VCaP (cell line): ENCODE measurements around the gene RTKN2.

ENCODE experiments used
- H3K27ac ChIP-seq: fragments of 450-650 bp; 2 replicates; pipeline ENCODE4 v1.5.1; 2017
- TF ChIP-seq, protein P1 (sequence below): fragments of 450-650 bp; conservative IDR thresholded peaks from 2 replicates; pipeline ENCODE4 v1.5.1; 2017; ENCODE audit warnings: mild to moderate bottlenecking, moderate library complexity

Gene RTKN2

DNA sequence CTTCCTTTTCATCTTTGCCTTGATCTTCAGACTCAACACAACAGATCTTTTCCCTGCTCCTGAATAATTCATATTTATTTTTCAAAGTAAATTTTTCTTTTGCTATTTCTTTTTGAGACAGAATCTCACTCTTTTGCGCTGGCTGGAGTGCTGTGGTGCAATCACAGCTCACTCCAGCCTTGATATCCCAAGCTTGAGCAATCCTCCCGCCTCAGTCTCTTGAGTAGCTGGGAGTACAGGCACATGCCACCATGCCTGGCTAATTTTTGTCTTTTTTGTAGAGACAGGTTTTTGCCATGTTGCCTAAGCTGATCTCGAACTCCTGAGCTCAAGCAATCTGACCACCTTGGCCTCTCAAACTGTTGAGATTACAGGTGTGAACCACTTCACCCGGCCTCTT lies 9.2 kb downstream of the RTKN2 start:
- no peak overlapping the region for H3K27ac ChIP-seq
- TF ChIP-seq, protein P1, sequence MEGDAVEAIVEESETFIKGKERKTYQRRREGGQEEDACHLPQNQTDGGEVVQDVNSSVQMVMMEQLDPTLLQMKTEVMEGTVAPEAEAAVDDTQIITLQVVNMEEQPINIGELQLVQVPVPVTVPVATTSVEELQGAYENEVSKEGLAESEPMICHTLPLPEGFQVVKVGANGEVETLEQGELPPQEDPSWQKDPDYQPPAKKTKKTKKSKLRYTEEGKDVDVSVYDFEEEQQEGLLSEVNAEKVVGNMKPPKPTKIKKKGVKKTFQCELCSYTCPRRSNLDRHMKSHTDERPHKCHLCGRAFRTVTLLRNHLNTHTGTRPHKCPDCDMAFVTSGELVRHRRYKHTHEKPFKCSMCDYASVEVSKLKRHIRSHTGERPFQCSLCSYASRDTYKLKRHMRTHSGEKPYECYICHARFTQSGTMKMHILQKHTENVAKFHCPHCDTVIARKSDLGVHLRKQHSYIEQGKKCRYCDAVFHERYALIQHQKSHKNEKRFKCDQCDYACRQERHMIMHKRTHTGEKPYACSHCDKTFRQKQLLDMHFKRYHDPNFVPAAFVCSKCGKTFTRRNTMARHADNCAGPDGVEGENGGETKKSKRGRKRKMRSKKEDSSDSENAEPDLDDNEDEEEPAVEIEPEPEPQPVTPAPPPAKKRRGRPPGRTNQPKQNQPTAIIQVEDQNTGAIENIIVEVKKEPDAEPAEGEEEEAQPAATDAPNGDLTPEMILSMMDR = no peak

DNA sequence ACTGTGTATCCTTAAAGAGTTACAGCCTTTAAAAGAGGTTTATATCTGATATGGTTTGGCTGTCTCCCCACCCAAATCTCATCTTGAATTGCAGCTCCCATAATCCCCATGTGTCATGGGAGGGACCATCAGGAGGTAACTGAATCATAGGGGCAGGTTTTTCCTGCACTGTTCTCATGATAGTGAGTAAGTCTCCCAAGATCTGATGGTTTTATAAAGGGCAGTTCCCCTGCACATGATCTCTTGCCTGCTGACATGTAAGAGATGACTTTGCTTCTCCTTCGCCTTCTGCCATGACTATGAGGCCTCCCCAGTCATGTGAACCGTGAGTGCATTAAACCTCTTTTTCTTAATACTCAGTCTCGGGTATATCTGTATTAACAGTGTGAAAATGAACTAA lies 9.7 kb downstream of the RTKN2 start:
- TF ChIP-seq, protein P1 = no peak

DNA sequence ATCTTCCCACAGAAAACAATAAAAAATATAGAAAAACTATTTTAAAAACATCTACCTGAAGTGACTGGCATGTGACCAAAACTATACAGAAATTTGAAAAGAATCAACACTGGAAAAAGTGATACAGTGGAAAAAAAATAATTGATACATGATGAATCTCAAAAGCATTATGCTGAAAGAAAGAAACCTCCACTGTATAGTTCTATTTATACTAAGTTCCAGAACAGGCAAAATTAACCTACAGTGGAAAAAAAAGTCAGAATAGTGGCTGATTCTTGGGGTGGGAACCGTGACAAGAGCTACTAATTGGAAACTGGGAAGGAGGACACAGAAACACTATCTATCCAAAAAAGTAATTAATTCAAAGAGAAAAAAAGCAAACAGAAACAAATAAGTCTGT lies 14.9 kb downstream of the RTKN2 start:
- TF ChIP-seq, protein P1 = no peak
- no peak overlapping the region for H3K27ac ChIP-seq

More for the DNA sequence above, 9.7 kb downstream of the RTKN2 start:
- H3K27ac ChIP-seq = no peak overlapping the region

DNA sequence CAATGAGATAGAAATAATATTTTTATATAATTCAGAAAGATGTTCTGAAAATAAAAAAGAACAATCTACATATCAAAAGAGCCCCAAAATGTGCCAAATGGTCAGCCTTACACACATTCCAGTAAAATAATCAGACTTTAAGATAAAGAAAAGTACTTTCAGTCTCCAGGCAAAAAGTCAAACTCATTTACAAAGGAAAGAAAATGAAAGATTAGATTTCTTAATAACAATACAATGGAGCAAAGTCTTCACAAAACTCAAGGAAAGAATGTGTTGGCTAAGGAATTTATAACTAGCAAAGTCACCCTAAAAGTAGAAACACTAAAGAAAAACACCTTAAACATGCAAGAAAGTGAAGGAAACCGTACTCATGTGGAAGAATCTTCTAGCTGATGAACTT lies 16.6 kb downstream of the RTKN2 start:
- H3K27ac ChIP-seq = no peak overlapping the region
- TF ChIP-seq, protein P1 = no peak

DNA sequence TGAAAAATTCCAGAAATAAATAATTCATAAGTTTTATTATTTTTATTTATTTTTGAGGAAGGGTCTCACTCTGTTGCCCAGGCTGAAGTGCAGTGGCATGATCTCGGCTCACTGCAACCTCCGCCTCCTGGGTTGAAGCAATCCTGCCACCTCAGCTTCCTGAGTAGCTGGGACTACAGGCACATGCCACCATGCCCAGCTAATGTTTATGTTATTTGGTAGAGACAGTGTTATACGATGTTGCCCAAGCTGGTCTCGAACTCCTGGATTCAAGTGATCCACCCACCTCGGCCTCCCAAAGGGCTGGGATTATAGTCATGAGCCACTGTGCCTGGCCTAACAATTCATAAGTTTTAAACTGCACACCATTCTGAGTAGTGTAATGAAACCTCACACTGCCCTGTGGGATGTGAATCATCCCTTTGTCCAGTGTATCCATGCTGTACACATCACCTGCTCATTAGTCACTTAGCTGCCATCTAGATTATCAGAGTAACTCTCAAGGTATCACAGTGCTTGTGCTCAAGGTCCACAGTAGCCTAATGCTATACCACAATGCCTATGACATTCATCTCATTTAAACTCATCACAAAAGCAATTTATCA lies 17.9 kb downstream of the RTKN2 start:
- TF ChIP-seq, protein P1 = no peak
- no peak overlapping the region for H3K27ac ChIP-seq

DNA sequence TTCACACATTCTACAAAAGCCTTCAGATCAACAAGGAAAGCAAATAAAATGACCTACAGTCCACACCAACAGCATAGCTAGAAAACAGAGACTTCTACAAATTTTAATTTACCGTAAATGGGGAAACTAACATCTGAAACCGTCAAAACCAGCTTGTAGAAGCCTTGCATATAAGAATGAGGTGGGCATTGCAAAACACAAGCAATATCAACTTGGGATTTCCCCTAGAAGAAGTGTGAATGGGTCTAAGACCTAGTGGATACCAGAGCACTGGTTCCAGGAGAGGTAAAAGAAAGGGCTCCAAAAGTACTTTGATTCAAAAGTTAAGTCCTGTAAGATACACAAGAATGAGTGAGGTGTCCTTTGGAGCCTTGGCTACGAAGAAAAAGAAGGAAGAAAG lies 18.7 kb downstream of the RTKN2 start:
- no peak overlapping the region for H3K27ac ChIP-seq
- TF ChIP-seq, protein P1 = no peak

DNA sequence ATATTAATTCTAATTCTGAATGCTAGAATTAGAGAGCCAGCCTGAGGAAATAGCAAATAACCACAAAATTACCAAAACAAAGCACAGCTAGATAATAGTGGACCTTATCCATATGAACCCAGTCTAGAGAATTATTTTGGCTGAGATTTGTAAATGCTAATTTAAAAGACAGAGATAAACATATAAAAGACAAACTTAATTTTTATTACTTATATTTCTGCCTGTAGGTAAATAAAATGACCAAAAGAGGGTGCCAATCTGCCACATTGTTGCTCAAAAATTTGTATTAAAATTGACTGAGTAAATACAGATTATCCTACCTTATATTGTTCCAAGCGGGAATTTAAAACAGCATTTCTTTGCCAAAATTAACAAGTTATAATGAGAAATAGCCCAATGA lies 20.2 kb downstream of the RTKN2 start:
- H3K27ac ChIP-seq = no peak overlapping the region
- TF ChIP-seq, protein P1 = peak; percentile 35
